Activated T-helper 2 cell treated with anti-CD3 and anti-CD28 coated beads, Interferon-gamma antibody, Interleukin-2, Interleukin-4, amounts not matched to agents 10 μg/mL and 5 μg/mL and 100 μg/mL, durations not matched to agents 14 hours and 24 hours and 36 hours (primary cell): Measurements from ENCODE around the gene HINT3. TPM values are rescaled to one million over a fixed set of nuclear protein-coding genes. Genes with fewer than 3 reads are reported as not detected.
"Not testable (repeated sequence)": the region's sequence is repeated elsewhere in the genome, so short reads cannot be mapped to it uniquely, and the experiment has no call there.

Experiments used
- DNase-seq: peaks from one replicate; pipeline ENCODE4 v3.0.0; 2021; ENCODE audit warnings: low spot score
- H3K27ac Mint-ChIP-seq: one replicate; pipeline ENCODE4 v1.8.0; 2021; ENCODE audit warnings: mixed read lengths
- H3K27me3 Mint-ChIP-seq: one replicate; pipeline ENCODE4 v1.8.0; 2021; ENCODE audit warnings: low read depth, mixed read lengths
- H3K36me3 Mint-ChIP-seq: one replicate; pipeline ENCODE4 v1.8.0; 2021; ENCODE audit warnings: low read depth, mixed read lengths
- H3K4me1 Mint-ChIP-seq: one replicate; pipeline ENCODE4 v1.8.0; 2021; ENCODE audit warnings: low read depth, mixed read lengths
- H3K4me3 Mint-ChIP-seq: one replicate; pipeline ENCODE4 v1.8.0; 2021; ENCODE audit warnings: low read depth, mild to moderate bottlenecking, moderate library complexity, mixed read lengths
- H3K9me3 Mint-ChIP-seq: one replicate; pipeline ENCODE4 v1.8.0; 2021; ENCODE audit warnings: mixed read lengths
- intact Hi-C: fragments of 100-400 bp; cut with micrococcal nuclease; formaldehyde crosslinking; loops from one replicate; pipeline ENCODE4 v1.15.1; 2023
- total RNA-seq: library from RNA; stranded (reverse); gene quantifications from 2 replicates; pipeline ENCODE4 v1.2.3, GENCODE V29; 2022

Gene HINT3
- total RNA-seq, 1 donor from 2014 or later, result 7.9 TPM

DNA sequence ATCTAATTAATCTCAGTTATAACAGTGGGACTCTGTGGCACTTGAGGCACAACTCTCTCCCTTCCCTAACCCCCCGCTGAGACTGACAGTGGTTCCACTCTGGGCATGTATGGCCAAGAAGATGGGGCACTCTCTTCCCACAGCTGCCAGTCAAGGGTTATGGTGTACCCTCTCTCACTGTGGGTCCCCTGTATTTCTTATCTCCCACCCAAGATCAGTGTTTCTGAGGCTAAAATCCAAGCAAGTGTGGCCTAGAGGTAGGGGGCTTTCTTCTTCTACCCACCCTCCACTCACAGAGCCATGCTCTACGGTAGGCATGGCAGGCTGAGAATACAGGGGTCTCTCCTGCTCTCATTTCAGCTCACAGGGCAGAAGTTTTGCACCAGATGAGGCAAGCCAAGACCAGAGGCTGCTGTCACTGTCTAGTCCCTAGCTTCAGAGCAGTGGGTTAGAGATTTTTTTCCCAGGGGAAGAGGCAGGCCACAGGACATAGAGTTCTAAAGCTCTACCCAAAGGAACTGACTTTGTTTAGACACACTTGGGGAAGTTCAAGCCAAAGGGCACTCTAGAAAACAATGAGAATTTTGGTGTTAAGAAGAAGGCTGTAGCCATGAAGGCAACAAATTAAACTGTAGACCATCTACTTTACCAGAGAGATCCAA lies 31.7 kb upstream of the HINT3 start:
- no peaks in the 10 kb centered on the region for H3K27me3 Mint-ChIP-seq
- peaks cover 38% of the 10 kb centered on the region for H3K4me1 Mint-ChIP-seq
- no peak for DNase-seq
- no peak overlapping the region for H3K4me3 Mint-ChIP-seq
- H3K9me3 Mint-ChIP-seq, result no peaks in the 10 kb centered on the region
- H3K27ac Mint-ChIP-seq, result peak overlapping the region; percentile 11
- peaks cover 72% of the 10 kb centered on the region for H3K36me3 Mint-ChIP-seq
- intact Hi-C loops, result no loop called here

DNA sequence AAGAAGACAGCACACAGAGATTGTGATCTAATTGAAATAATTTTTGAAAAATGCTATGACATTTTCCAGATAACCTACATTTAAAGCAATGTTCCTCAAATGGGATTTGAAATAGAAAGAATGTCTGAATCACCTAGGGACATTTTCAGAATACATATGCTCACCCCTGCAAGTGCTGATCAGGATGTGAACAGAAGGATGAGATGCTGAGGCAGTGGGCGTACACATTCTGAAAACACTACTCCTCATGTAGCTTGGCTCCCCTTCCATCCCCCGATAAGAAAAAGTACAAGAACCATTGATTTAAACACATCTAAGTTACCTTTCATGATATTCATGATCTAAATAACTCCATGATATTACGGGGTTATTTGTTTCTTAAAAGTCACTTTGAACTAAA lies 29.9 kb upstream of the HINT3 start:
- H3K4me1 Mint-ChIP-seq, result peaks cover 38% of the 10 kb centered on the region
- DNase-seq, result no peak
- H3K9me3 Mint-ChIP-seq, result peaks cover 6% of the 10 kb centered on the region
- H3K4me3 Mint-ChIP-seq, result no peak overlapping the region
- H3K27ac Mint-ChIP-seq, result peak overlapping the region; percentile 9
- H3K36me3 Mint-ChIP-seq, result peaks cover 76% of the 10 kb centered on the region
- intact Hi-C loops, result no loop called here
- H3K27me3 Mint-ChIP-seq, result no peaks in the 10 kb centered on the region

DNA sequence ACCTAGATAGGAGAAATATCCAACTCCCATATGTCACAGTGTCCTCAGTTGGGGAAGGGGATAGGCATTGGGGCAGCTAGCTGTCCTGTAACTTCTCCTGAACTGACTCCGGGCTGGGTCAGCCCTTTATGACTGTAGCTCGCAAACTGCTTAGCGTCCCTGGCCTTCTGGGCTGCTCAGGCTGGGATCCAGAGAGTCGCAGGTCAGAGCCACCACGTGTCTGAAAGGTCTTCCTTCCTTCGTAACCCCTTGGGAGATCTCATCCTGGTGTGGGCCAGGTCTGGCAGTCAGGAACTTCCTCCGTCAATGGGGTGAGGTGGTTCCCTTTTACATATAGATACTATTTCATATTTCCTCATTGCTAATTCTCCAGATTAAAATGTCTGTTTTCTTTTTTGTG lies 28.8 kb upstream of the HINT3 start:
- DNase-seq, result no peak
- Mint-ChIP-seq H3K36me3 (peaks cover 73% of the 10 kb centered on the region), H3K4me3 (no peak overlapping the region), H3K27me3 (no peaks in the 10 kb centered on the region), H3K27ac (no peak overlapping the region), H3K4me1 (peaks cover 43% of the 10 kb centered on the region), H3K9me3 (peaks cover 9% of the 10 kb centered on the region)
- intact Hi-C loops, result no loop called here

- no peak overlapping the region for H3K27ac Mint-ChIP-seq
- DNase-seq, result no peak
- H3K4me3 Mint-ChIP-seq, result no peak overlapping the region
- peaks cover 49% of the 10 kb centered on the region for H3K36me3 Mint-ChIP-seq
- H3K9me3 Mint-ChIP-seq, result peaks cover 9% of the 10 kb centered on the region
- H3K4me1 Mint-ChIP-seq, result peaks cover 22% of the 10 kb centered on the region
- intact Hi-C loops, result loop anchor here (2.0 kb wide), 1 partner anchor 14 kb away; no protein-coding TSS in a partner anchor
- H3K27me3 Mint-ChIP-seq, result no peaks in the 10 kb centered on the region
These were observed 25.7 kb upstream of the HINT3 start for GRCh38 chr6:125930765-125931418.

- H3K27me3 Mint-ChIP-seq, result no peaks in the 10 kb centered on the region
- H3K4me1 Mint-ChIP-seq, result peaks cover 16% of the 10 kb centered on the region
- H3K4me3 Mint-ChIP-seq, result no peak overlapping the region
- H3K27ac Mint-ChIP-seq, result peak overlapping the region; percentile 85
- peaks cover 9% of the 10 kb centered on the region for H3K9me3 Mint-ChIP-seq
- H3K36me3 Mint-ChIP-seq, result peaks cover 42% of the 10 kb centered on the region
- no peak for DNase-seq
- intact Hi-C loops, result loop anchor here (2.0 kb wide), 1 partner anchor 13 kb away; no protein-coding TSS in a partner anchor
These were observed 24.7 kb upstream of the HINT3 start for GRCh38 chr6:125931733-125932450.

DNA sequence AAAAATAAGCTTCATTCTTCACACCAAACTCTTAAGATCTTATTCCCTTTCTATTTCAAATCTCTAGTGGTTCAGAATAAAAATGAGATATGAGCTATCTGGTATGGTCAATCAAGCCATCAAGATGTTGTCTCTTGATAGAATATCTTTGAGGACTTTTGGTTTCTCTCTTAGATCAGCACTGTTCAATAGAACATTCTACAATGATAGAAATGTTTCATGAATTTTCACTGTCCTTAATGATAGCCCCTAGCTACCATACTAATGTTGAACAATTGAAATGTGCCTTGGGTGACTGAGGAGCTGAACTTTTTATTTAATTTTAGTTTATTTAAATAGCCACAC lies 24.1 kb upstream of the HINT3 start:
- H3K4me1 Mint-ChIP-seq, result peaks cover 15% of the 10 kb centered on the region
- H3K9me3 Mint-ChIP-seq, result peaks cover 9% of the 10 kb centered on the region
- H3K27me3 Mint-ChIP-seq, result no peaks in the 10 kb centered on the region
- no peak for DNase-seq
- peak overlapping the region; percentile 85 for H3K27ac Mint-ChIP-seq
- intact Hi-C loops, result no loop called here
- H3K36me3 Mint-ChIP-seq, result peaks cover 38% of the 10 kb centered on the region
- no peak overlapping the region for H3K4me3 Mint-ChIP-seq

DNA sequence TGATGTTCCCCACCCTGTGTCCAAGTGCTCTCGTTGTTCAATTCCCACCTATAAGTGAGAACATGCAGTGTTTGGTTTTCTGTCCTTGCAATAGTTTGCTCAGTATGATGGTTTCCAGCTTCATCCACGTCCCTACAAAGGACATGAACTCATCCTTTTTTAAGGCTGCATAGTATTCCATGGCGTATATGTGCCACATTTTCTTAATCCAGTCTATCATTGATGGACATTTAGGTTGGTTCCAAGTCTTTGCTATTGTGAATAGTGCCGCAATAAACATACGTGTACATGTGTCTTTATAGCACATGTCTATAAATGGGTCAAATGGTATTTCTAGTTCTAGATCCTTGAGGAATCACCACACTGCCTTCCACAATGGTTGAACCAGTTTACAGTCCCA lies 21.1 kb upstream of the HINT3 start:
- H3K27ac Mint-ChIP-seq, H3K9me3 Mint-ChIP-seq, H3K27me3 Mint-ChIP-seq, H3K4me3 Mint-ChIP-seq, DNase-seq, intact Hi-C loops: not testable (repeated sequence)
- peaks cover 25% of the 10 kb centered on the region for H3K4me1 Mint-ChIP-seq
- H3K36me3 Mint-ChIP-seq, result peaks cover 20% of the 10 kb centered on the region

GRCh38 chr6:125939026-125939425 lies 17.5 kb upstream of the HINT3 start:
- DNase-seq, result no peak
- no peaks in the 10 kb centered on the region for H3K27me3 Mint-ChIP-seq
- no peak overlapping the region for H3K4me3 Mint-ChIP-seq
- H3K9me3 Mint-ChIP-seq, result no peaks in the 10 kb centered on the region
- H3K4me1 Mint-ChIP-seq, result peaks cover 15% of the 10 kb centered on the region
- no peaks in the 10 kb centered on the region for H3K36me3 Mint-ChIP-seq
- H3K27ac Mint-ChIP-seq, result no peak overlapping the region
- intact Hi-C loops, result no loop called here

DNA sequence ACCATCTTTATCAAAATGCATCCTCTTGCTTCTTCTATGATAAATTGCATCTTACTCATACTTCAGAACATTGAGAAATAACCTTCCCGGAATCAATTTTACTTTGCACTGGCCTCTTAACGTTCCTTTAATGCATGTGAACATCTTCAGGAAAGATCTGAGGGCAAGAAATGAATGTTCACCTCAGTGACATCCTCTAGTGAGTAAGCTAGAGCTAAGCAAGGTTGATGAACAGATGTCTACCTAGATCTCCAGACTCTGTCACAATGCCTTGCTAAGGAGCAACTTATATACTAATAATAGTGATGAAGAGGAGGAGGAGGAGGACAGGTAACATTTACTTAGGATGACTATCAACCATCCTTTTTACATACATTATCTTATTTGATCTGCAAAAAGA lies 16.8 kb upstream of the HINT3 start:
- intact Hi-C loops, result no loop called here
- no peaks in the 10 kb centered on the region for H3K9me3 Mint-ChIP-seq
- peaks cover 20% of the 10 kb centered on the region for H3K4me1 Mint-ChIP-seq
- no peak for DNase-seq
- no peaks in the 10 kb centered on the region for H3K36me3 Mint-ChIP-seq
- no peak overlapping the region for H3K4me3 Mint-ChIP-seq
- no peaks in the 10 kb centered on the region for H3K27me3 Mint-ChIP-seq
- no peak overlapping the region for H3K27ac Mint-ChIP-seq

DNA sequence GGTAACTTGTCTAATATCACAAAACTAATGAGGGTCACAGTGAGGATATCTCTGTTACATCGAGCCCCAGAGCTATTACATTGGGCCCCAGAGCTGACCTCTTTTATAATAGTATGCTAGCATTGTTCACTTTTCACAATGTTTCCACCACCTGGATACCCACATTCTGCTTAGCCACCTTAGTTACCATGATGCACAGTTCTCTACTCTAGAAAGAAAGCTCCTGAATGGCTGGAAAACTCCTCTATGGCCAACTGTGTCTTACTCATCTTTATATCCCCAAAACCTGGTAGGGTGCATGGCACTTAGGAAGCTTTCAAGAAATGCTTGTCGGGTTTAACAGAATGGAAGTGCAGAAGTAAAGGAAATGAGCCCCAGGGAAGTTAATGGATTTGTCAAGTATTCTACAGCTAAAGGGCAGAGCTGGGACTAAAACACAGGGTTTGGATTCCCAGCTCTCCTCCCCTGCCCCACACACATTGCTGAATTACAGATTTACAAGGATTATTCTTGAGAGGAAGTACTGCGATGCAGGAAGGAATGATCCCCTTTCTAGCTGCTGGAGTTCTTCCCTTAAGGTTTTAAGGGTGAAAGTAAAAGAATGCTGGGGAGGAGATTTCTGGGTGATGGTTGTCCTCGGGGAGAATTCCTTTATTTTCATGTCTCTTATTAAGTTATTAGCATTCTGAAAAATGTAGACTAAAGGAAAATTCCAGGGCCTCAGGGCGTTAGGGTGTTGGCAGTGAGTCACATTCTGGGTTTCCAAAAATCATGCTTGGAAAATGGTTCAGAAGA lies 16.1 kb upstream of the HINT3 start:
- intact Hi-C loops, result no loop called here
- Mint-ChIP-seq H3K27ac (no peak overlapping the region), H3K27me3 (no peaks in the 10 kb centered on the region), H3K4me1 (peaks cover 20% of the 10 kb centered on the region), H3K4me3 (no peak overlapping the region), H3K36me3 (no peaks in the 10 kb centered on the region), H3K9me3 (no peaks in the 10 kb centered on the region)
- DNase-seq, result no peak

DNA sequence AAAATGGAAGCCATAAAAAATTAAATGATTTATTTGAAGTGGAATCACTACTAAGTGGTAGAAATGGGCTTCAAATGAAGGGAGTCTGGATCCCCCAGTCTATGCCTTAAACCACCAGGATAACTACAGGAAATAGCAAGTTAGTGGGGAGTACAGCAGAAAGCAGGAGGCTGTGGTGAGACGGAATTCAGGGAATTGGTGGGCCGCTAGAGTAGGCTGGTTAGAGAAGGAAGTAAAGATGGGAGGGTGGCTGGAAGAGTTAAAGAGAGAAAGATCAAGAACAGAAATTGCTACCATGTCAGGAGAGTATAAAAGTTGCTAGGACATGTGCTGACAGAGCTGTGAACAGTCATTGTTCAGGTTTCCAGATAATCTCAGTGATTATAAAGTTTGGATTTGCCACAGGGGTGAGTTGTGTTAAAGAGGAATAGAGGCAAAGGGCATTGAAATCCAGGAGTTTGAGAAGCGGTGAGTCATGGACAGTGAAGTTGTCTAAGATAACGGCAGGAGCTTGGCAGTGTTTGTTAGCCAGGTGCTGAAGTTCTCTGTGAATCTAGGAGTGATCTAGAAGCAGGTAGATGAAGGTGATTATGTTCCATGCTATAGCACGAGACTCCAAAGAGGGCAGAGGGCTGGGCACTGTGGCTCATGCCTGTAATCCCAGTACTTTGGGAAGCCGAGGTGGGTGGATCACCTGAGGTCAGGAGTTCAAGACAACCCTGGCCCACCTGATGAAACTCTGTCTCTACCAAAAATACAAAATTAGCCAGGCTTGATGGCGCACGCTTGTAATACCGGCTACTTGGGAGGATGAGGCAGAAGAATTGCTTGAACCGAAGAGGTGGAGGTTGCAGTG lies 13.7 kb upstream of the HINT3 start:
- Mint-ChIP-seq H3K27ac (no peak overlapping the region), H3K27me3 (no peaks in the 10 kb centered on the region), H3K4me3 (no peak overlapping the region)

More for the DNA sequence above, 13.7 kb upstream of the HINT3 start:
- H3K9me3 Mint-ChIP-seq, result no peaks in the 10 kb centered on the region
- H3K36me3 Mint-ChIP-seq, result no peaks in the 10 kb centered on the region
- H3K4me1 Mint-ChIP-seq, result peaks cover 27% of the 10 kb centered on the region
- DNase-seq, result no peak
- intact Hi-C loops, result no loop called here
